IMR-90 (cell line): ENCODE data around the gene TTF2. TPM values are rescaled to one million over a fixed set of nuclear protein-coding genes. Genes with fewer than 3 reads are reported as not detected.
A peak's percentile ranks its signal among the peaks of the same experiment; 100 is the strongest.

Experiments
- ATAC-seq: fragments of 200-7000 bp; cut with Tn5 transposase; 2 replicates; pipeline ENCODE4 v1.9.1; 2020; ENCODE audit warnings: low read depth, mild to moderate bottlenecking, moderate library complexity
- BruUV-seq: library from RNA; stranded (reverse); fragments of 400-500 nt; replicated peaks from 2 replicates; lab custom pipeline; 2021; lab: Mats Ljungman, UMichigan
- CTCF ChIA-PET: fragments of 300-600 bp; formaldehyde crosslinking; extraction: SDS; loops from one replicate; lab custom pipeline; 2021; ENCODE audit warnings: antibody characterized with exemption; lab: Yijun Ruan, JAX
- POLR2A ChIA-PET: fragments of 300-600 bp; sonication (Branson Sonifier 250); formaldehyde crosslinking; loops from one replicate; lab custom pipeline; 2022; ENCODE audit warnings: antibody characterized with exemption; ENCODE audit not compliant: unreplicated experiment; lab: Charles Lee
- DNase-seq: peaks from one replicate; pipeline ENCODE4 v3.0.0; 2013
- H2AFZ ChIP-seq: replicated peaks from 2 replicates; pipeline ENCODE3; 2013; ENCODE audit warnings: low read length, mild to moderate bottlenecking; ENCODE audit not compliant: poor library complexity
- H2AK5ac ChIP-seq: 2 replicates; pipeline ENCODE4 v1.6.1; 2013; ENCODE audit warnings: low read depth, low read length, inconsistent platforms
- H2AK9ac ChIP-seq: replicated peaks from 2 replicates; pipeline ENCODE3; 2013; ENCODE audit warnings: mild to moderate bottlenecking, low read depth, low read length, moderate library complexity; ENCODE audit not compliant: poor library complexity
- H2BK120ac ChIP-seq: 2 replicates; pipeline ENCODE4 v1.6.1; 2013; ENCODE audit warnings: low read depth, low read length, inconsistent platforms
- H2BK15ac ChIP-seq: 3 replicates; pipeline ENCODE4 v1.6.1; 2013; ENCODE audit warnings: low read depth, low read length, inconsistent platforms
- H2BK20ac ChIP-seq: 2 replicates; pipeline ENCODE4 v1.6.1; 2013; ENCODE audit warnings: low read depth, mild to moderate bottlenecking, inconsistent platforms, low read length, moderate library complexity
- H2BK5ac ChIP-seq: 2 replicates; pipeline ENCODE4 v1.6.1; 2013; ENCODE audit warnings: mild to moderate bottlenecking, low read depth, low read length, inconsistent platforms; ENCODE audit not compliant: poor library complexity, severe bottlenecking
- H3K14ac ChIP-seq: replicated peaks from 2 replicates; pipeline ENCODE4 v1.6.1; 2013; ENCODE audit warnings: low read depth, low read length, inconsistent platforms
- H3K18ac ChIP-seq: 2 replicates; pipeline ENCODE4 v1.6.1; 2013; ENCODE audit warnings: low read depth, low read length, control low read depth
- H3K23ac ChIP-seq: 2 replicates; pipeline ENCODE4 v1.6.1; 2013; ENCODE audit warnings: low read depth, low read length, inconsistent platforms
- H3K27ac ChIP-seq: 2 replicates; pipeline ENCODE4 v1.5.1; 2013; ENCODE audit warnings: mild to moderate bottlenecking, control low read depth, low read length; ENCODE audit not compliant: insufficient read depth
- H3K27me3 ChIP-seq: 2 replicates; pipeline ENCODE4 v1.6.1; 2013; ENCODE audit warnings: low read length; ENCODE audit not compliant: control insufficient read depth, insufficient read depth
- H3K36me3 ChIP-seq: 2 replicates; pipeline ENCODE4 v1.6.1; 2013; ENCODE audit warnings: low read length, mixed read lengths; ENCODE audit not compliant: control insufficient read depth, insufficient read depth
- H3K4ac ChIP-seq: 2 replicates; pipeline ENCODE4 v1.6.1; 2013; ENCODE audit warnings: low read depth, low read length, inconsistent platforms
- H3K4me1 ChIP-seq: 2 replicates; pipeline ENCODE4 v1.6.1; 2013; ENCODE audit warnings: low read length, mixed read lengths; ENCODE audit not compliant: control insufficient read depth, insufficient read depth
- H3K4me2 ChIP-seq: 2 replicates; pipeline ENCODE4 v1.6.1; 2013; ENCODE audit warnings: low read depth, mild to moderate bottlenecking, control low read depth, low read length, moderate library complexity
- H3K4me3 ChIP-seq: 2 replicates; pipeline ENCODE4 v1.5.1; 2013; ENCODE audit warnings: low read depth, mild to moderate bottlenecking, control low read depth, low read length, moderate library complexity; ENCODE audit not compliant: insufficient read depth
- H3K56ac ChIP-seq: 2 replicates; pipeline ENCODE4 v1.6.1; 2013; ENCODE audit warnings: low read length, inconsistent platforms; ENCODE audit not compliant: insufficient read depth; ENCODE audit errors: extremely low read depth
- H3K79me1 ChIP-seq, 2 experiments: 2 replicates each; pipeline ENCODE4 v1.6.1; 2013; ENCODE audit warnings: low read length in 2 of 2, inconsistent platforms in 1 of 2, low read depth in 1 of 2
- H3K9ac ChIP-seq: 2 replicates; pipeline ENCODE4 v1.6.1; 2013; ENCODE audit warnings: low read depth, low read length, control low read depth
- H3K9me1 ChIP-seq: 2 replicates; pipeline ENCODE4 v1.6.1; 2013; ENCODE audit warnings: low read length, inconsistent platforms; ENCODE audit not compliant: insufficient read depth
- H3K9me3 ChIP-seq: 2 replicates; pipeline ENCODE4 v1.6.1; 2013; ENCODE audit warnings: low read length; ENCODE audit not compliant: control insufficient read depth, insufficient read depth
- H4K20me1 ChIP-seq: 2 replicates; pipeline ENCODE4 v1.6.1; 2013; ENCODE audit warnings: low read length, inconsistent platforms; ENCODE audit not compliant: insufficient read depth
- H4K5ac ChIP-seq: 2 replicates; pipeline ENCODE4 v1.6.1; 2013; ENCODE audit warnings: mild to moderate bottlenecking, low read depth, low read length, control low read depth
- H4K8ac ChIP-seq, 2 experiments: 2 replicates each; pipeline ENCODE4 v1.6.1; 2013; ENCODE audit warnings: low read depth in 2 of 2, low read length in 2 of 2, control low read depth in 1 of 2, inconsistent platforms in 1 of 2
- H4K91ac ChIP-seq: 2 replicates; pipeline ENCODE4 v1.6.1; 2013; ENCODE audit warnings: low read depth, low read length, inconsistent platforms; ENCODE audit not compliant: insufficient read depth
- CEBPB ChIP-seq: IDR thresholded peaks from 2 replicates; pipeline ENCODE4 v1.6.1; 2012; ENCODE audit warnings: low read depth, low read length, improper control_type of control experiment
- POLR2A ChIP-seq: IDR thresholded peaks from 2 replicates; pipeline ENCODE4 v1.6.1; 2012; ENCODE audit warnings: mild to moderate bottlenecking, low read depth, low read length
- RAD21 ChIP-seq: IDR thresholded peaks from 2 replicates; pipeline ENCODE4 v1.6.1; 2012; ENCODE audit warnings: low read length, improper control_type of control experiment
- RCOR1 ChIP-seq: IDR thresholded peaks from 2 replicates; pipeline ENCODE4 v1.6.1; 2012; ENCODE audit warnings: mild to moderate bottlenecking, low read length, improper control_type of control experiment; ENCODE audit not compliant: insufficient replicate concordance
- WGBS, 2 experiments: methylation state at CpG; one replicate each; pipeline versions ENCODE4 v1.1.5 to v1.1.7; 2013; ENCODE audit warnings: missing lambda C conversion rate in 2 of 2; ENCODE audit not compliant: insufficient read length in 1 of 2; ENCODE audit errors: extremely low coverage in 2 of 2; 5-methylcytosine and 5-hydroxymethylcytosine counted together
- dilution Hi-C: fragments of 300-500 bp; cut with HindIII; formaldehyde crosslinking; loops from one replicate; pipeline ENCODE4 v1.14.3; 2018; ENCODE audit warnings: low sequenced_read_pairs; ENCODE audit not compliant: unreplicated experiment
- in situ Hi-C: fragments of 300-500 bp; cut with MboI; formaldehyde crosslinking; loops from 3 replicates; pipeline ENCODE4 v1.14.3; 2019; ENCODE audit warnings: low sequenced_read_pairs, inconsistent platforms, mixed read lengths
- intact Hi-C: fragments of 100-400 bp; cut with micrococcal nuclease; formaldehyde crosslinking; loops from 2 replicates; pipeline ENCODE4 v1.10.0; 2022
- polyA plus RNA-seq, 3 experiments: library from polyadenylated mRNA; depleted of rRNA; stranded (reverse); fragments of >200 nt; gene quantifications; 2 replicates each; pipeline ENCODE4 v1.2.3, GENCODE V29; 2012; ENCODE audit warnings: low replicate concordance in 1 of 3
- total RNA-seq: library from RNA; depleted of rRNA; stranded (reverse); fragments of >200 nt; gene quantifications from 2 replicates; pipeline ENCODE4 v1.2.3, GENCODE V29; 2012

TTF2 gene
- total and polyA plus RNA-seq, 2 of the 4 experiments (the other 2 are of a cell fraction): 11.5 to 14.7 TPM

GRCh38 chr1:117104986-117105385 is 44.9 kb downstream of the TTF2 start:
- Histone ChIP-seq H3K9me3 (no peaks in the 10 kb centered on the region), H2BK15ac (no peak overlapping the region), H3K4me3 (no peak overlapping the region), H2AK9ac (no peak overlapping the region), H4K8ac (no peak overlapping the region), H2BK5ac (no peak overlapping the region), H4K20me1 (no peaks in the 10 kb centered on the region), H3K56ac (no peak overlapping the region), H2BK20ac (no peak overlapping the region), H3K27me3 (no peaks in the 10 kb centered on the region), H3K9me1 (0 out of 2 replicates have a peak, but pooled peaks cover 2% of the 10 kb centered on the region), H3K4me2 (no peak overlapping the region), H3K18ac (no peak overlapping the region), H3K4ac (no peak overlapping the region), H3K36me3 (peaks cover 8% of the 10 kb centered on the region), H2AK5ac (no peak overlapping the region), H3K27ac (no peak overlapping the region), H2AFZ (no peak overlapping the region), H3K9ac (no peak overlapping the region), H3K23ac (no peak overlapping the region), H4K5ac (no peak overlapping the region), H4K91ac (no peak overlapping the region), H3K4me1 (no peaks in the 10 kb centered on the region), H3K14ac (no peak overlapping the region), H3K79me1 (no peaks in the 10 kb centered on the region), H2BK120ac (no peak overlapping the region)
- 48% methylated on average over 2 of the region's 3 CpGs; no CpG with 5 or more reads in 1 of the 2 experiments for WGBS, 2 experiments
- DNase-seq (peak; percentile 62), ATAC-seq (no peak; the same call in 1 of the 2 replicates)
- ChIA-PET CTCF (interaction anchor here (0.6 to 1.3 kb wide), 3 partner anchors 11 to 380 kb away, joined by 3 to 4 read pairs (median 3); no protein-coding TSS in a partner anchor), POLR2A (no interaction called here)
- dilution Hi-C loops (no loop called here), in situ Hi-C loops (no loop called here), intact Hi-C loops (no loop called here)
- no peak for TF ChIP-seq POLR2A
- TF ChIP-seq RAD21: no peak
- TF ChIP-seq CEBPB: no peak
- no peak for TF ChIP-seq RCOR1
- no TSS peak for BruUV-seq
